Stimulated activated CD8-positive, alpha-beta memory T cell treated with anti-CD3 and anti-CD28 coated beads, Interleukin-15, amount 100 ng/mL, for 4 hours (primary cell): ENCODE measurements around the gene MAD1L1.

ENCODE experiments used
- DNase-seq, 2 donors: peaks; one replicate each; pipeline ENCODE4 v3.0.0-alpha.2; 2020; ENCODE audit warnings: low read depth in 2 of 2

Gene MAD1L1

DNA sequence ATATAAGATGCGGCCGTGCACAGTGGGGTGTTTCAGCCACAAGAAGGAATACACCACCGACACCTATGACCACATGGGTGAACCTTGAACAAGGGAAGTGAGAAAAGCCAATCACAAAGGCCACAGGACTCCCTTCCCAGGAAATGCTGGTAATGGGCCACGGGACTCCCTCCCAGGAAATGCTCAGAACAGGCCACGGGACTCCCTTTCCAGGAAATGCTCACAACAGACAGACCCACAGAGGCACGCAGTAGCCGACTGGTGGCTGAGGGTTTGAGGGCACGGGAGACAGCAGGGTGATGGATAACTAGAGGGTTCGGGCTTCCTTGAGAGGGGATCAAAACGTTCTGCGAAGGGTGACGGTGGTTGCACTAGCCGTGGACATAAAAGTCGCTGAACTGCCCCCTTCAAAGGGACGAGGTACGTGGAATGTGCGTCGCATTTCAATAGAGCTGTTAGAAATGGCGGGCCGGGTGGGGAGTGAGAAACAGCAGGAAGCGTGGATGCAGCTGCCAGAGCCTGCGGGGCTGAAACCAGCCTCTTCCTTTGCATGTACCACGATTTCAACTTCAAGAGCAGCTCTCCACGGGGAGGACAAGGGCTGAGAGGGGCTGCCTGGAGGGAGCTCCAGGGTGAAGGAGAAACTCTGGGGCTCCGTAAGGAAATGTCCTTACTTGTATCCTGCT, 288.7 kb downstream of the MAD1L1 start:
- DNase-seq: no peak

DNA sequence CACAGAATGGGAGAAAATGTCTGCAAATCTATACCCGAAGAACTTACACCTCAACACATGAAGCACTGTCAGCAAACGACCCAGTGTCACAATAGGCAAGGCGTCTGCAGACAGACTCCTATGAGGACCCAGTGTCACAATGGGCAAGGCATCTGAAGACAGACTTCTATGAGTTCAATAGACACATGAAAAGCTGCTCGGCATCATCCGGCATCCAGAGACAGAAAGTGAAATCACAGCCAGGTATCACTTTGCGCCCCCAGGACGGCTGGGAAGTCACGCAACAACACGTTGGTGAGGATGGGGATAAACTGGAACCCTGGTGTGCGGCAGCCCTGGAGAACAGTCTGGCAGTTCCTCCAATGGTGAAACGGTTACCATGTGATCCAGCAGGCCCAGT, 289.4 kb downstream of the MAD1L1 start:
- DNase-seq: no peak

DNA sequence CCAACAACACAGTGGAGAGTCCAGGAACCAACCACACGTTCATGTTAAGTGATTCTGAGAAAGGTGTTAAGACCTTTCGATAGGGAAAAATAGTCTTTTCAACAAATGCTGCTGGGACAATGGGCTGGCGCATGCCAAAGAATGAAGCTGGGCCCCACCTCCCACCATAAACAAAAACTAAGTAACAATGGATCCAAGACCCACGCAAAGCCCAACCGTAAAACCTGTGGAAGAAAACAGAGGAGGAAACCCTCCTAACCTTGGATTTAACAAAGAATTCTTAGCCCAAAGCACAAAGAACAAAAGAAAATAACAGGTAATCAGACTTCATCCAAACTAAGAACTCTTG, 289.8 kb downstream of the MAD1L1 start:
- DNase-seq: no peak

DNA sequence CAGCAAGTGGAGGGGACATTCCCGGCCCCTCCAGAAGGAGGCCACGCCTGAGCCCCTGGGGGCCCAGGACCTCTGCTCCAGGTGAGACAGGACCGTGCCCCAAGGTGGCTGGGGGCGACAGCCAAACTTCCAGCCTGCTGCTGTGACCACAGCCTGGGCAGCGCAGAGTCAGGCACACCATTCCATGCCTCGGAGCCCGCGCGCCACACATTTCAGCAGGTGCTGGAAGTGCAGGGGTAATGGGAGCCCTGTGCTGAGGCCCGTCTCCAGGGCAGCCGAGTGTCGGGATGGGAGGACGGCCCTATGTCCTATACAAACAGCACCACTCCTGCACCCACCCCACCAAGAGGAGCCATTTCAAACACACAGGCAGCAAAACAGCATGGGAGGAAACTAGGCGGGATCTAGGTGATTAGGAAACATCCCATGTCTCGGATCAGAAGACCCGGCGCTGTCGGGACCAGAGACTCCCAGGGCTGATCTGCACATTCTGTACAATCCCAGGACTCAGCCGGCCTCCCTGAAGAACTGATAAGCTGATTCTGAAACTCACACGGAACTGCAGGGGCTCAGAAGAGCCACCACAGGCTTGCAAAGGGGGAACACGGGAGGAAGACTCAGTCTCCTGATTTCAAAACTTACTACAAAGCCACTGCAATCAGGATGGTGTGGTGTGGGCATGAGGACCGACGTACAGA, 290.4 kb downstream of the MAD1L1 start:
- no peak for DNase-seq

DNA sequence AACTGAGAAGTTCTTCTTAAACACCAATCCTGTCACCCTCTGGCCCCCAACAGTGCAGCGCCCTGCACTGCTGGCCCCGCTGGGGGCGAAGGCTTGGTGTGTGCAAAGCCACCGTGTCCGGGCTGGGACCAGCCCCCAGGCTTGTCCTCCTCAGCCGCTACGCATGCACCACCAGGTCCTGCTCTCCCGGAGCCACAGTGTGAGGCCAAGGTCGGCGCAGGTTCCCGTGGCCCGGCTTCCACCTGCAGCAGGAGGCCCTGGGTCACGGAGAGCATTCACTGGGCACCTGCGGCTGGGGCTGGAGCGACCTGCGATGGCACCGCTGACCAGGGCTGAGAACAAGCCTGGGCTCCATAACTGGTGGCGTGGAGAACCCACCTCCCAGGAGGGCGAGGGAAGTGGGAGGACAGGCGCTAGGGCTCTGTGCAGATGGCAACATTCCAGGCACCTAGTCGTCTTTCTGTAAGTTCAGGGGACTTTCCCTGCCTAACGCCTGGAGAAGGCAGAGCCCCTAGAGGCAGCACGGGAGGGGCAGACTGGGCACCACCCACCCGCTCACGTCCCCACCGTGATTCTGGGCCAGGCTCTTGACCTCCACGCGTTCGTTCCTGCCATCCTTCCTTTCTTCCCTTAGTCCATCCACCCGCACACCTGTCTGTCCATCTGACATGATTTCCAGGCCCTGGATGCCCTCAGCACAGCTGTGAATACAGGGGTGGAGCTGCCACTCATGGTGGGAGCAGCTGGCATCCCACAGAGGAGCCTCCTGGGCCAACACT, 291.1 kb downstream of the MAD1L1 start:
- DNase-seq: no peak

DNA sequence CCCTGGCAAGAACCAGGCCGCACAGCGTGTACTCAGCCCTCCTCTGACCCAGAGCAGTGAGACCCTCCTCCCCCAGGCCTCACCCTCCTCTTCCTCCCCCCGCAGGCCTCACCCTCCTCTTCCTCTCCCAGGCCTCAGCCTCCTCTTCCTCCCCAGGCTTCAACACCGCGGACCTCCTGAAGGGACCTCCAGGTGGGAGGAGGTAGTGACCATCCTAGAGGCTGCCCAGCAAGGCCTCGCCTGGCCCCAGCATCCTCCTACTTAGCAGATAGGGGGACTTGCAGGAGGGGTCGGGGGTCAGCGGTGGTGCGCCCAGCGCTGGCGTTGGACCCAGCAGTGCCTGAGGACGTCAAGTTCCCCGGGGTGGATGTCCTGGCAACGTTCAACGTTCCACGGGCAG, 291.9 kb downstream of the MAD1L1 start:
- no peak for DNase-seq

DNA sequence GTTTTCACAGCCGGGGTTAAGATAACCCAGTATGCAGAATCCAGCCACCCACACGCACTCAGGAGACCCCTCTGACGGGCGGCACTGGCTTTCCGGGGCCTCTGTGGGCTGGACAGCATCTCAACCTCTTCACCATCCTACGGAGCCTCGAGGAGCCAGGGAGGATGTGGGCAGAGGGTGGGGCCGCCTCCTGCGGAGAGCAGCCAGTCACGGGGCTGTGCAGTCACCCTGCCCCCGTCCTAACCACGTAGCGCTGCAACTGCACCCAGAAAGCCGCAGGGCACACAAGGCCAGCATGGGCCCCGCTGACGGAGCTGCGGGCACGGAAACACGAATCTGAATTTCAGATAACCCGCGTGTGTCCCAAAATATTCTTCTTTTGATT, 292.4 kb downstream of the MAD1L1 start:
- peak; percentile 78 to 81 for DNase-seq

DNA sequence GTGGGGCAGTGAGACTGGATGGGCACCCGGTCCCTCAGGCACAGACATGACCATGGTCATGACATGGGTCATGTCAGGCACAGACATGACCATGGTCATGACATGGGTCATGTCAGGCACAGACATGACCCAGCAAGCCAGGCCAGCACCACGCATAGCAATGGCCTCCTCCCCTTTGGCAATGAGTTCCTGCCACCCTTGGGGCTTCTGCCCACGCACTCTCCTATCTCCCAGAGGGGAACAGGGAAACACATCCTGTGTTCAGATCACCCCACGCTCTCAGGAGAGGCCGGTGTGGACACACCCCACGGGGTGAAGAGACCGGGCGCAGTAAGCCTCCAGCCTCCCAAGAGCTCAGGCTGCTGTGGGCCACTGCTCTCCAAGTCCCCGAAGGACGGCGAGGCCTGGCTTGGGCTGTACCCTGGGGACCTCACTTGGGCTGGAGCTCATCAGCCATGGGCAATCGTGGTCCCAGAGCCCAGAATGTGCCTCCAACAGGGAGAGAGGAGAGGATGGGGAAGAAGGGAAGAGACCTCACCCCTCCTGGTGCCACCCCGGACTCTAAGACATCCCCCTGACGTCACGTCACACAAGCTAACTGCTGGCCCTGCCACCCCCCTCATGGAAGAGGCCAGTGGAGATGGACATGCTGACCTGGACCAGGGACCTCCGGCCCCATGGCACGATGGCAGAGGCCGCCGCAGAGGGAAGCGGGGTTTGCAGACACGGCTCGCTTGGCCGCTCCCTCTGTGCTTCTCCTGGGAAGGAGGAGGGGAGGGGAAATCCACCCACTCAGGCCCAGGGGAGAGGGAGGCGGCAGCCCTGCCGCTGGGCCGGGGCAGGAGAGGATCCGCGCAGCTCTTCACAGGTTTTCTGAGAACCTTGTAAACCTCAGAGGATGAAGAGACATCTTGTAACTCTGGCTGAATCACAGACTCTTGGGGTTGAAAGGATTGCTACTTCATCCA, 293.0 kb downstream of the MAD1L1 start:
- no peak for DNase-seq

DNA sequence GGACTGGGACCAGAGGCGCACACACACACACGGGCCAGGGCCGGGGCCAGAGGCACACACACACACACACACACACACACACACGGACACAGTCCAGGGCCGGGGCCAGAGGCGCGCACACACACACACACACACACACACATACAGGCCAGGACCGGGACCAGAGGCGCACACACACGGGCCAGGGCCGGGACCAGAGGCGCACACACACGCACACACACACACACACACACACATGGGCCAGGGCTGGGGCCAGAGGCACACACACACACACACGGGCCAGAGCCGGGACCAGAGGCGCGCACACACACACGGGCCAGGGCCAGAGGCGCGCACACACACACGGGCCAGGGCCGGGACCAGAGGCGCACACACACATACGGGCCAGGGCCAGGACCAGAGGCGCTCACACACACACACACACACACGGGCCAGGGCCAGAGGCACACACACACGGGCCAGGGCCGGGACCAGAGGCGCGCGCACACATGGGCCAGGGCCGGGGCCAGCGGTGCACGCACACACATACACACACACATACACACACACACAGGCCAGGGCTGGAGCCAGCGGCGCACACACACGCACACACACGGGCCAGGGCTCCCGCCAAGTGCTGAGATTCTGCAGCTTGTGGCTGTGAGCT, 293.8 kb downstream of the MAD1L1 start:
- DNase-seq: no peak

DNA sequence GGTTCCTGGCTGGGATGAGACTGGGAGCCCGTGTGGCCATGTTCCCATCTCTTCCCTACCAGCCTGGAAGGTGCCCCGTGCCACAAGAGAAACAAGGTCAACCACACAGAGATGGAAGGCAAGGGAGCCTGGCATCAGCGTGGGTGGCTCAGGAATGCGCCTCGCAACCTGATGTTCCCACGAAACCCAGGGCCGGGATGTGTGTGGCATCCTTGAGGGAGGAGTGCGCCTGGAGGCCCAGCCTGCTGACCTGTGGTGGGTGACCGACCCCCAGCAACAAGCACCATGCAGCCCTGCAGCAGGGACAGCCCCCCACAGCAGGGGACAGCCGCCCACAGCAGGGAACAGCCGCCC, 295.5 kb downstream of the MAD1L1 start:
- no peak for DNase-seq

DNA sequence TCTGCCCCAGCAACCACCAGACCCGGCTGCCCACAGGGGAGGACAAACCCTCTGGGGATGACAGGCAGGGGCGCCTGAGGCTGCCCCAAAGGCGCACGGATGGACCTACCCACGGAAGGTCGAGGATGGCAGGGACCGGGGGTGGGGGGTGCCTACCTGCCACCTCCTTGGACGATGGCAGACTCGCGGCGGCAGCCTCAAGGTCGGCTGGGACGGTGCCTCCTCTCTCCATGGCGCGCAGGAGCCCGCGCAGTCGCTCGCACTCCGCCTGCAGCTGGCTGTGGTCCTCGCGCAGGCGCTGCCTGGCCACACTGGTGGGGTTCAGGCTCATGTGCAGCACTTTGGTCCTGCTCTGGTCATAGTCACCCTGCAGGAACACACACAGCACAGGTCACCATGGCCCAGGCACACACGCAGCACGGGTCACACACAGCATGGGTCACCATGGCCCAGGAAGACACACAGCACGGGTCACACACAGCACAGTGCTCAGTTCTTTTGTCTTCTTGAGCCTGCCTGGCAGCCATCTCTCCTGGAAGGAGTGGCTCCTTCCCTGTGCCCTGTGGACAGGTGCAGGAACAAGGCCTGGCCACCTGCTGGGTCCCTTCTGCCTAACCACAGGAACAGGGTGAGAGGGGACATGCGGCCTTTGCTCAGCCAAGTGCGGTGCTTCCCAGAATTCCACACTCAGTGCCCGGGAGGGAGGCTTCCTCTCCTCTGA, 296.1 kb downstream of the MAD1L1 start:
- no peak for DNase-seq

DNA sequence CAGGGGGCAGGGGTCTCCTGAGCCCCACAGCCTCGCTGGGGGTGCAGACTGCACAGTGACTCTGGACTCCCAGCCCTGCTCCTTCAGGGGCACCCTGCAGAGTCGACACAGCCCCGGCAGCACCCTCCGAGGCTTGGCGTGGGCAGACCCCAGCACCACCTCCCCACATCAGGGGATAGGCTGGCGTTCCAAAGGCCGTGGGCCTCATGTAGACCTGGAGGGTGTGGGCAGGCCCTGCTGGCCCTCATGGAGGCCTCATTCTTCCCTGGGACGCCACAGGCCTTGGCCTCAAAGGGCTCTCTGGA, 296.8 kb downstream of the MAD1L1 start:
- DNase-seq: no peak

DNA sequence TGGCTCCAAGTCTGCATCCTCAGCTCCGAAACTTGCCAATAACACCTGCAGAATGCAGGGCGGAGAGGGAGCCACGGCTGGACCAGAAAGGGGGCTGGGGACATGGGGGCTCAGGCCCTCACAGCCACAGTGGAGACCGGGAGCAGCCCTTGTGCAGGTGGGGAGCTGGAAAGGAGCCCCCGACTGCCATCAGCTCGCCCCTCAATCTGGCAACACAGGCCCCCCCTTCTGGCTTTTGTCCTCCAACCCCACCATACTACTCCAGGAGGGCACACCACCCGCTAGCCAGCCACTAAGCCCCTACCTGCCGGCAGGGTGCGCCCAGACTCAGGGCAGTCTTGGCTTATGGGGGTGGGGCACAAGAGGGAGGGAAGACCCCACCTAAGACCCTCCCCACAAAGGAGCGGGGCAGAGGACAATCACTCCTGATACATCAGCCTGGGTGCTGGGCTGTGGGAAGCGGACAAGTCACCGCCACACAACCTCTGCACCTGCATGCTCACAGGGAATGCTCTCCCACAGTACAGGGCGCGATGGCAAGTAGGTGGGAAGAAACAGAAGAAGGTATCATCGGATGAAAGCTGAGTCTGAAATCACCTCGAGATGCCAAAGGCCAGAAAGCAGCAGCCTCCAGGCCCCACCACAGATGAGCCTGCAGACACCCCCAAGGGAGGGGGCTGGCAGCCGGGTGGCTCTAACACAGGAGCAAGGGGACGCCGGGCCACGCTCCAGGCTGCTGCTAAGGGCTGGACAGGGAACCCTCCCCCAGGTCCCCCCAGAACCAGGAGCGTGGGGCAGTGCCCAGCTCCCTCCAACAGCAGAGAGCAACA, 297.4 kb downstream of the MAD1L1 start:
- DNase-seq: no peak

DNA sequence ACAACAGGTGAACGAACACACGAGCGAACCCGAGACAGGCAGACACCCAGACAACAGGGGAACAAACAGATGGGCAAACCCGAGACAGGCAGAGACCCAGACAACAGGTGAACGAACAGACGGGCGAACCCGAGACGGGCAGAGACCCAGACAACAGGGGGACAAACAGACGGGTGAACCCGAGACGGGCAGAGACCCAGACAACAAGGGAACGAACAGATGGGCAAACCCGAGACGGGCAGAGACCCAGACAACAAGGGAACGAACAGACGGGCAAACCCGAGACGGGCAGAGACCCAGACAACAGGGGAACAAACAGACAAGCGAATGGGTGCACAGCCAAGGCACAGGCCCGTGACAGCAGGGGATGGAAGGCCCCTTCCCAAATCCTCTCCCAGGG, 298.0 kb downstream of the MAD1L1 start:
- no peak for DNase-seq

DNA sequence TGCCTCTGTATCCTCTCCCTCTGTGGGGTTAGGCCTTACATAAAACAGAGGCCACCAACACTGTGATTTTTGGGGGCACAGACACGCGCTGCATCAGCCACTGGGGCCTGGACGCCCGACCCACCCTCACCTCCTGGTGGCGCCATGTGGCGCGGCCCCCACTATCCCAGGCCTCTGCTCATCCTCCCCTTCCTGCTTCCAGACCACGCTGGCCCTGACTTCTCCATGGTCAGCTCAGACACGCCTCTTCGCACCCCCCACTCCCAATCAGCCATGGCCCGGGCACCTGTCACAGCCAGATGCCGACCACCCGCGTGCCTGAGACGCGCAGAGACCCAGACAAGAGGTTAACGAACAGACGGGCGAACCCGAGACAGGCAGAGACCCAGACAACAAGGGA, 298.7 kb downstream of the MAD1L1 start:
- DNase-seq: no peak

DNA sequence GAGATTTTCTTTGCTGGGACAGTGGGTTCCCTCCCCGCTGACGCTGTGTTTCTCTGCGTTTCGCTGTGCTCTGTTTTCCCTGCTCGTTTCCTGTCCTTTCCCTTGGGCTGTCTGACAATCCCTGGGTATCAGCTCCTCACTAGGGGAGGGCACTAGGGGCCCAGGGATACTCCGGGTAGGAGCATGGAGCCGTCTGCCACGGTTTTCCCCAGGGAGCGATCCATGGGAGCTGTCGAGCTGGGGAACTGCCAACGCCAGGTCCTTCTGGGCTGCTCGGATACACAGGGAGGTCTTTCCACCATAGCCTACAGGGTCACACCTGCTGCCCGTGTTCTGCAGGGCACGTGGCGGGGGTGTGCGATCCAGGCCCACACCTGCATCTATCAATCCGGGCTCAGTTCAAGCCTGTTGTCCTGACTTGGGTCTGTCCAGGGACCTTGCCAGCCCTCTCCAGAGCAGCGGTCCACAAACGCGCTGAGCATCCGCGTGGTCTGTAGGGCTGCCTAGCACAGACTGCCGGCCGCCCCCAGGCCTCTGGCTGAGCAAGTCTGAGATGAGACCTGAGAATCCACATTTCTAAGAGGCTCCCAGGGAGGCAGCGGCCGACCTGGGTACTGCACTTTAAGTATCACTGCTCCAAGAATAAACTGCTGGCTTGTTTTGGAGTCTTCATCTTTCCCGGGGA, 299.5 kb downstream of the MAD1L1 start:
- no peak for DNase-seq

DNA sequence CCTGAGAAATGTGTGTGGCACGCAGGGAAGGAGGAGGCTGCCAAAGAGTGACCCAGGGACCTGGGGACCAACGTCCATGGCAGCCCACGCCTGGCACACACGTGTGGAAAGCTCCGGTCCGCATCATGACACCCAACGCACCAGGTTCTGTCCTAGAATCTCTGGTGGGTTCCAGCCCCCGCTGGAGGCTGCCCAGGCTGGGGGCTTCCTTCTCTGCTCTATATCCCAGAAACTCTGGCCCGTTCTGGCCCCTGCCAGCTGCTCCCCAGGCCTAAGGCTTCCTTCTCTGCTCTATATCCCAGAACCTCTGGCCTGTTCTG, 300.8 kb downstream of the MAD1L1 start:
- DNase-seq: no peak

DNA sequence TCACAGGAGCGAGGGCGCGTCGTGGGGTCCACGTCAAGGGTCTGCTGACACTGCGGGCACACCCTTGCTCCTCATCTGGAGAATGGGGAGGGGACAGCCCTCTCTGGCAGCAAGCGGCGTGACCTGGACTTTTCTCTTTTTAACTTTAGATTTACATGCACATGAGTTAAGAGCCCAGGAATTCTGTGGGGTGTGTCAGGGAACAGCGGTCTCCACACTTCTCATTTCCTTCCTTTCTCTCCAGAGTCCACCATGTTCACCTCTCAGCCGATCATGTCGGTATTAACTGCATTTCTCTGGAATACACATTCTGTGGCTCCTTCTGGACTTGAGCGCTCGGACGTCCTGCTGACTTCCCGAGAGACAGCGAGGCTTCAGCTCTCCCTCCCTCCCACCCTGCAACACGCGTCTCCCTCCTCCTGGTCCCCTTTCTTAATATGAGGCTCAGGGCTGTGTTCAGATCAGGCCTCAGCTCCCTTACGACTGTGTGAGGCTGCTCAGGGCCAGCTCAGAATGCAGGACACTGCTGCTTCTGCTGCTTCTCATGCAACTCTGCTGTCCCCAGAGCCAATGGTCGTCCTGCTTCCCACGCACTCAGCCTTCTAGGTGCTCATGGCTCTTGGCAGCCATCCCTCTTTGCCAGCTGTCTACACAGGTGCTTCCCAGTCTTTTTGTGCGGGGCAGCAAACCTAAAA, 301.3 kb downstream of the MAD1L1 start:
- no peak for DNase-seq
